NCI-H1105 (cell line): Measurements from ENCODE around the gene MYBPH.

Experiments
- DNase-seq: peaks from one replicate; lab custom pipeline; 2025; lab: John Stamatoyannopoulos, UW

The MYBPH gene

GRCh38 chr1:203178821-203179666 is 3.4 kb upstream of the MYBPH start:
- DNase-seq, result no peak

- DNase-seq, result no peak
Measured at GRCh38 chr1:203178083-203178482, 2.5 kb upstream of the MYBPH start.

- no peak for DNase-seq
Measured at GRCh38 chr1:203177470-203178039, 1.9 kb upstream of the MYBPH start.

GRCh38 chr1:203177036-203177405 is 1.4 kb upstream of the MYBPH start:
- no peak for DNase-seq

- DNase-seq, result no peak
Measured at GRCh38 chr1:203176273-203177035, 828 bp upstream of the MYBPH start.

- DNase-seq, result no peak
Measured at GRCh38 chr1:203175827-203176241, 208 bp upstream of the MYBPH start.

- no peak for DNase-seq
Measured at GRCh38 chr1:203174324-203174985, 1.2 kb downstream of the MYBPH start.

GRCh38 chr1:203173566-203173965 is 2.1 kb downstream of the MYBPH start:
- peak; percentile 41 for DNase-seq

- DNase-seq, result no peak
Measured at GRCh38 chr1:203173011-203173555, 2.5 kb downstream of the MYBPH start.

- DNase-seq, result peak; percentile 32
Measured at GRCh38 chr1:203172184-203173010, 3.2 kb downstream of the MYBPH start.

GRCh38 chr1:203171341-203172183 is 4.1 kb downstream of the MYBPH start:
- DNase-seq, result no peak

GRCh38 chr1:203170625-203171330 is 4.8 kb downstream of the MYBPH start:
- DNase-seq, result no peak

GRCh38 chr1:203169770-203170520 is 5.7 kb downstream of the MYBPH start:
- no peak for DNase-seq

GRCh38 chr1:203168991-203169390 is 6.6 kb downstream of the MYBPH start:
- no peak for DNase-seq

GRCh38 chr1:203168256-203168786 is 7.3 kb downstream of the MYBPH start:
- DNase-seq, result no peak

GRCh38 chr1:203167913-203168200 is 7.8 kb downstream of the MYBPH start:
- no peak for DNase-seq

- DNase-seq, result no peak
Measured at GRCh38 chr1:203167026-203167912, 8.4 kb downstream of the MYBPH start.
